Adrenal gland (tissue), 5 donors: ENCODE data around the gene CNTN2.

Experiments used
- CTCF ChIP-seq, 6 experiments: fragments of 450-650 bp in 4 of 6; fragments of 200-600 bp in 2 of 6; sonication (generic) in 1 of 6; IDR thresholded peaks; 1 replicate in 5 of 6; 2 replicates in 1 of 6; pipeline versions ENCODE4 v1.5.1 to v1.8.0; 2016 to 2021; ENCODE audit warnings: antibody characterized with exemption in 6 of 6, mild to moderate bottlenecking in 2 of 6, moderate library complexity in 1 of 6
- POLR2A ChIP-seq, 2 donors: fragments of 450-650 bp; IDR thresholded peaks; one replicate each; pipeline ENCODE4 v1.6.1; 2017; ENCODE audit warnings: antibody characterized with exemption in 2 of 2, mild to moderate bottlenecking in 2 of 2, moderate library complexity in 1 of 2
- donor health status: DM: no; HTN: no; CAD: no.

GRCh38 chr1:205107327-205107726, 64.3 kb downstream of the CNTN2 start:
- TF ChIP-seq CTCF (IDR thresholded peaks at IDR 0.05) (no peak), POLR2A (IDR thresholded peaks at IDR 0.05) (no peak)
